Ammon's horn (tissue), 1 donor: Measurements from ENCODE around the gene PRKAG2.

ENCODE experiments used
- DNase-seq: peaks from one replicate; pipeline ENCODE4 v3.0.0-alpha.2; 2016; ENCODE audit warnings: low spot score

Gene PRKAG2

GRCh38 chr7:151648429-151648828, 228.5 kb downstream of the PRKAG2 start:
- DNase-seq: no peak

- DNase-seq: no peak
Measured at GRCh38 chr7:151647874-151648273, 229.0 kb downstream of the PRKAG2 start.

DNA sequence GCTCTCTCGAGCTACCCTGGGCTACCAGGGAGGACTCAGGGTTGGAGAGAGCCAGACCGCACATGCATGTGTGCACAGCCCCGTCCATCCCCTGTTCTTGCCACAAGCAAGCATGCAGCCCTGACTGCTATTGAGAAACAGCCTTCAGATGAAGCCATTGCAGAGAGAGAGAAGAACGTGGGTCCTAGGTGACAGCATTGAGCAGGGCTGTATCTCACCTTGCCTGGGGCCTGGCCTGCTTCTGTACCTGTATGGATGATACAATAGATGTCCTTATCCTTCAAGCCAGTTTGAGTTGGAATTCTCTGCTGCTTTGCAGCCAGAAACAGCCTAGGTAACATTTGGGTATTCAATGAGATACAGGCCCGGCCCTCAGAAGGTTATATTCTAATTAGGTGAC, 229.9 kb downstream of the PRKAG2 start:
- DNase-seq: no peak

- no peak for DNase-seq
Measured at GRCh38 chr7:151645311-151645710, 231.6 kb downstream of the PRKAG2 start.

DNA sequence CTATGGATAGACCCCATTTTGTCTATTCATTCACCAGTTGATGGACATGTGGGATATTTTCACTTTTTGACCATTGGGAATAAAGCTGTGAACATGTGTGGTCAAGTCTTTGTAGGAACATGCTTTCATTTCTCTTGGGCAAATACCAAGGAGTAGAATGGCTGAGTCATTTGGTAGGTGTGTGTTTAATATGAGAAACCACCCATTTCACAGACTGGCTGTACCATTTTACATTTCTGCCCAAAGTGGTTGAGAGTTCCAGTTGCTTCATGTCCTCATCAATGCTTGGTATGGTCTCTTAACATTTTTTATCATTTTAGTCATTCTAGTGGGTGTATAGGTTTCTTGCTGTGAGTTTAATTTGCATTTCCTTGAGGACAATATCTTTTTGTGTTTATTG, 232.4 kb downstream of the PRKAG2 start:
- DNase-seq: no peak

DNA sequence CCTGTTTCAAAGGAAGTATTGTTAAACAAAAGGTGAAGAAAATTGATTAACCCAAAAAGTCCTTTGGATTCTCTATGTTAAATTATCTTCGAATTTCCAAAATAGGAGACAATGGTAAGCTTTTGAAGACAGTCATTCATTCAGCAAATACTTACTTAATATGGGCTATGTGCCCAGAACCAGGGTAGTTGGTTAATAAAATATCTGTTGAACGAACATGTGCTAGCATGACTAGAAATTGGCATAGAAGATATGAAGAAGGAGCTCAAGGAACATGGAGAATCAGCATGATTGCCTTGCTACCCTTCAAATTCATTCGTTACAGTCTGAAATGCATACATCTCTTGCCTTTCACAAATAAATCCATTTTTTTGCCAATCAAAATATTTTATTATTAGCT, 234.2 kb downstream of the PRKAG2 start:
- DNase-seq: no peak

- DNase-seq: no peak
Measured at GRCh38 chr7:151641587-151641986, 235.3 kb downstream of the PRKAG2 start.

GRCh38 chr7:151637781-151638261, 239.1 kb downstream of the PRKAG2 start:
- no peak for DNase-seq

DNA sequence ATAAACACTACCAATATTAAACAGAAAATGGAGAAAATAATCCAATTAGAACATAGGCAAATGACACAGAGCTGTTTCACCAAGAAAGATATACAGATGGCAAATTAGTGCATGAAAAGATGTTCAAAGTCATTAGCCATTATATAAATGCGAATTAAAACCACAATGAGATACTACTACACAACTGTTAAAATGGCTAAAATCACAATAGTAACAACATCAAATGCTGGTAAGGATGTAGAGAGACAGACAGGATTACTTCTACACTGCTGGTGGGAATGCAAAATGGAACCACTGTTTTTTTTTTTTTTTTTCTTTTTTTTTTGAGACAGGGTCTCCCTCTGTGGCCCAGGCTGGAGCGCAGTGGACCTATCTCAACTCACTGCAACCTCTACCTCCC, 242.3 kb downstream of the PRKAG2 start:
- DNase-seq: no peak

DNA sequence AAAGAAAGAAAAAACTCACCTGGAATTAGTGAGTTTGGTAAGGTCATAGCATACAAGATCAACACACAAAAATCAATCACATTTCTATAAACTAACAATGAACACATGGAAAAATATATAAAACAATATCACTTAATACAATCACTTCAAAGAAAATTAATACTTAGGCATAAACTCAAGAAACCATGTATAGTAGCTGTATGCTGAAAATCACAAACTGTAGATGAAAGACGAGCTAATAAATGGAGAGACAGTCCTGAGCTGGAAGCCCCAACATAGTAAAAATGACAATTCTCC, 243.5 kb downstream of the PRKAG2 start:
- DNase-seq: no peak

DNA sequence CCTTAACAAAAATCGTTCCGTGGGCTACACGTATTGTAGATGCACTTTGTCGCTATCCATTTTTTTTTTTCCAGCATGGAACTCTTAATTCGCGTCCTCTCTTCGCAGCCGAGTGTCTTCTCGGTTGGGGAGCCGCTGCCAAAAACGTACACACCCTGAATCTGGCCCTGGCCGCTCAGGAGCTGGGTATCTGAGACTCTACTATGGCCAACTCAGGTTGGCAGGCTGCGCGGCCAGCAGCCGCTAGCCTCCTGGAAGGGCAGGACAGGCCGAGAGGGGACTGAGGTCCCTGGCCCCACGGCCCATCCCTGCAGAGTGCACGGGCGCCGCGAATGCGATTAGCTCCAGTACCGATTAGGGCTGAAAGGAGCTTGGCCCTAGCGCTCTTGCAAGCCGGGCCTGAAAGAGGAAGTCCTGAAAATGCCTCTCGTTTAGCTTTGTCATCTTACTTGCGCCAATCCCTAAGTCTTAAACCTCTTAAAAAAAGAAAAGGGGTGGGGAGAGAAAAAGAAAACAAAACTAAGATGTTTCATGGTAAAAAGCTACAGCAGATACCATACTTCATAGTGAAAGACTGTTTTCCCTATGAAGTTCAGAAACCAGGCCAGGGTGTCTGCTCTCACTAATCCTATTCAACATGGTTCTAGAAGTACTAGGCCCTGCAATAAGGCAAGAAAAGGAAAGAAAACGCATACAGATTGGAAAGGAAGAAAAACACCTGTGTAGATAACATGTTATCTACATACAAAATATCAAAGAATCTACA, 244.0 kb downstream of the PRKAG2 start:
- DNase-seq: peak; percentile 63

DNA sequence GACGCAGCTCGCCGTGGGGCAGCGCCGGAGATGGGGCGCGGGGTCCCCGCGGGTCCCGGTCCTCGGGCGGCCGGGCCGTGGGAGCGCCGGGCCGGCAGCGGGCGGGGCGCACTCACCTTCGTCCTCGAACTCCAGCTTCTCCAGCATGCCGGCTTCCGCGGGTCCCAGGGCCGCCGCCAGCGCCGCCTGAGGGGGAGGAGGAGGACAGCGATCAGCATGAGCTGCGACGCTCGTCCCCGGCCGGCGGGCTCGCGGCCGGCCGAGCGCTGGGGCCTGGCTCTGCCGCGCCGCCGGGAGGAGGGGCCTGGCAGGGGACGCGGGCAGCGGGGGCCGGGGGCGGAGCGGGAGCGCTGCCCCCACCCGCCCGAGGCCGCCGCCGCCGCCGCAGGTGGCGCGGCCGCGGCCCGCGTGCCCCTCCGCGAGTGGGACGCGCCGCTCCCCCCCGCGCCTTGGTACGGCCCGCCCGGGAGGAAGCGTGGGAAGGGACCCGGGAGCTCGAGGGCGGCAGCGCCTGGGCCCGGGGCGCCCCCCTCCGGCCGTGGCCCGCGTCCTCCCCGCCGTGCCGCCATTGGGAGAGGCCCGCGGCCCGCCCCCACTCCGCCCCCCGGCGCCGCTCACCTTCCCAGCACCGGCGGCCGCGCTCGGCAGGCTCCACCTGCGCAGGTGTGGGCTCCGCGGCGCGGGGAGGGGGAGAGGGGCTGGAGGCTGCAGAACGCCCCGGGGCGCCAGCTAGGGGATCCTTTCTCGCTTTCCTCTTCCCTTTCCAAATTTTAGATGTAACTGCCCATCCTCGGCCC, 244.8 kb downstream of the PRKAG2 start:
- peak; percentile 74 for DNase-seq

GRCh38 chr7:151631570-151631952, 245.4 kb downstream of the PRKAG2 start:
- DNase-seq: peak; percentile 32

GRCh38 chr7:151630851-151631569, 245.9 kb downstream of the PRKAG2 start:
- DNase-seq: no peak

- DNase-seq: no peak
Measured at GRCh38 chr7:151630358-151630757, 246.6 kb downstream of the PRKAG2 start.

- no peak for DNase-seq
Measured at GRCh38 chr7:151629713-151630272, 247.1 kb downstream of the PRKAG2 start.

DNA sequence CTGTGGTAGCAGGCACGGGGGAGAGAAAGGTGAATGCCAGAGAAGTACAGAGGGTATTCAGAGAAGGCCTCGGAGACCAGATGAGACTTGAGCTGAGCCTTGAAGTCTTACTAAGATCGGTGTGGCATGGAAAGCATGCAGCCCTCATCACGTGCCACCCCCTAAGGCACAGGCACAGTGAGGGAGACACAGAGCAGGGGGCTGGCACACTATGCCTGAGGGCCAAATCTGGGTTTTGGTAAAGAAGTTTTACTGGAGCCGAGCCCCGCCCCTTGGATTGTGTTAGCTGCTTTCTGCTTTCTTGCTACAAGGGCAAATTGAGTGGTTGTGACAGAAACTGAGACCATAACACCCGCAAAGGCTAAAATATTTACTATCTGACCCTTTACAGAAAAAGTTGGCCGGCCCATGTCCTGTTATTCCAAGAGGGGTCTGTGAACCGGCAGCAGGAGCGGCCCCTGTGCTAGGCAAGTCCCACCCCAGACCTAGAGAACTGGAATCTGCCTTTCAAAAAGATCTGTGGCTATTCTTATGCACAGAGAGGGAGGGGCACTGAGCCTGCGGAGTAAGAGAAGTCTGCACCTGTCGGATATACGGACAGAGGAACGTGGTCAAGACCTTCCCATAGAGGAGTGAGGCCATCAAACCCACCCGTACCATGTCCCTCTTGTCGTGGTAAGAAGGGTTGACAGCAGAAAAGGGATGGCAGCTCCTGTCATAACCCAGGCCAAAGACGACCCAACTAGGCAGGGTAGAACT, 247.9 kb downstream of the PRKAG2 start:
- DNase-seq: no peak

- DNase-seq: peak; percentile 48
Measured at GRCh38 chr7:151626422-151627115, 250.3 kb downstream of the PRKAG2 start.

- DNase-seq: no peak
Measured at GRCh38 chr7:151625606-151626005, 251.3 kb downstream of the PRKAG2 start.

DNA sequence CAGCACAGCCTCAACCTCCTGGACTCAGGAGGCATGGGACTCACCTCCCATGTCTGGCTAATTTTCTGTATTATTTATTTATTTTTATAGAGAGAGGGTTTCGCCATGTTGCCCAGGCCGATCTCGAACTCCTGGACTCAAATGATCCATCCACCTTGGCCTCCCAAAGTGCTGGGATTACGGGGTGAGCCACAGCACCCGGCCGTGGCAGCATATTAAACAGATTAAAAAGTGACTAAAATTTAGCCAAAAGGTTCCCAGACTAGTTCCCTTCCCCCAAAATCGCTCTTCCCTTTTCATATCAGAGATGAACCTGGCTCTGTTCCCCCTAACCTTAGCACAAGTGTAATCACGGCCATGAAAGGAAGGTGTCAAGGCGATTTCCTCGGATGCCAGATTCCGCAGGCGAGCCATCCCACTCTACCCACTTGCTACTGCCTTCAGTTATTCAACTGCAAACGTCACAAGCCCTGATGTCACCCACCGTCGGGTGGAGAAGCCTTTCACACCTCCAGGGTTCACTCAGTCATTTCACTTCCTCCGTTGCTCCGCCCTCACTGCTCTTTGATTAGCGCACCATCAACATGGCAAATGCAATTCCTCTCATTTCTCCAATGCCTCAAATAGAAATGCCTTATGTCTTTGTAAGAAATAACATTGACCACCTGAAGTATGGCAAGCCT, 252.5 kb downstream of the PRKAG2 start:
- DNase-seq: no peak

GRCh38 chr7:151623766-151624165, 253.1 kb downstream of the PRKAG2 start:
- DNase-seq: no peak
